Esophagus squamous epithelium (tissue), 5 donors: ENCODE results near the gene PPFIBP1. TPM values are rescaled to one million over a fixed set of nuclear protein-coding genes. Genes with fewer than 3 reads are reported as not detected.
A peak's percentile ranks its signal among the peaks of the same experiment; 100 is the strongest.
"Not testable (repeated sequence)": the region's sequence is repeated elsewhere in the genome, so short reads cannot be mapped to it uniquely, and the experiment has no call there.

Experiments used
- DNase-seq: peaks from one replicate; lab custom pipeline; 2025; lab: John Stamatoyannopoulos, UW
- H3K27ac ChIP-seq, 4 donors: fragments of 200-600 bp; sonication (generic); one replicate each; pipeline ENCODE4 v1.5.1; 2016 to 2019; ENCODE audit warnings: mild to moderate bottlenecking in 1 of 4
- H3K27me3 ChIP-seq, 4 donors: fragments of 200-600 bp; sonication (generic); 1 replicate in 3 of 4; 2 replicates in 1 of 4; pipeline versions ENCODE4 v1.5.1 to v1.6.0; 2017 to 2021; ENCODE audit warnings: antibody characterized with exemption in 1 of 4
- H3K36me3 ChIP-seq, 3 donors: fragments of 200-600 bp; sonication (generic); one replicate each; pipeline ENCODE4 v1.5.1; 2016 to 2019
- H3K4me1 ChIP-seq, 3 donors: fragments of 200-600 bp; sonication (generic); one replicate each; pipeline ENCODE4 v1.5.1; 2017 to 2019
- H3K4me3 ChIP-seq, 4 donors: fragments of 200-600 bp; sonication (generic); 1 replicate in 3 of 4; 2 replicates in 1 of 4; pipeline ENCODE4 v1.5.1; 2016 to 2019; ENCODE audit warnings: mild to moderate bottlenecking in 2 of 4, moderate library complexity in 1 of 4
- H3K9me3 ChIP-seq, 3 donors: fragments of 200-600 bp; sonication (generic); one replicate each; pipeline ENCODE4 v1.5.1; 2016 to 2019
- CTCF ChIP-seq, 6 experiments: fragments of 450-650 bp in 4 of 6; fragments of 200-600 bp in 2 of 6; sonication (generic) in 2 of 6; IDR thresholded peaks; one replicate each; pipeline ENCODE4 v1.5.1; 2016 to 2019; ENCODE audit warnings: antibody characterized with exemption in 6 of 6, mild to moderate bottlenecking in 4 of 6, moderate library complexity in 4 of 6
- POLR2A ChIP-seq, 4 donors: fragments of 450-650 bp; IDR thresholded peaks; one replicate each; pipeline ENCODE4 v1.6.1; 2017; ENCODE audit warnings: antibody characterized with exemption in 4 of 4, mild to moderate bottlenecking in 4 of 4, moderate library complexity in 3 of 4
- WGBS, 2 donors: methylation state at CpG; one replicate each; pipeline ENCODE4 v1.1.5; 2018; 5-methylcytosine and 5-hydroxymethylcytosine counted together
- intact Hi-C: fragments of 100-400 bp; cut with DNase I; formaldehyde crosslinking; loops from one replicate; pipeline ENCODE4 v1.15.0; 2022
- total RNA-seq, 4 donors: library from RNA; depleted of rRNA; stranded (reverse); fragments of >200 nt; gene quantifications; one replicate each; pipeline ENCODE4 v1.1.0, GENCODE V29; 2016
- donor health status: DM: yes; HTN: yes; CAD: no.

Gene PPFIBP1
- total RNA-seq, 4 donors from 2014 or later: 41.9 to 62.6 (median 46.7) TPM

- H3K27me3 ChIP-seq: no peaks in the 10 kb centered on the region
- DNase-seq: no peak
- intact Hi-C loops: loop anchor here (10.0 kb wide), 1 partner anchor 131 kb away; no protein-coding TSS in a partner anchor
- peaks cover 0 to 48% (median 0%) of the 10 kb centered on the region in 3 donors for H3K36me3 ChIP-seq
- 12 to 54% methylated on average over 2 of the region's 2 CpGs for WGBS, 2 donors
- H3K4me1 ChIP-seq: peaks cover 0 to 25% (median 4%) of the 10 kb centered on the region in 3 donors
- no peak overlapping the region for H3K27ac ChIP-seq
- H3K9me3 ChIP-seq: no peaks in the 10 kb centered on the region
- no peak for TF ChIP-seq CTCF (IDR thresholded peaks at IDR 0.05)
- TF ChIP-seq POLR2A (IDR thresholded peaks at IDR 0.05): no peak
- no peak overlapping the region for H3K4me3 ChIP-seq
Measured at GRCh38 chr12:27646149-27646548, 122.1 kb downstream of the PPFIBP1 start.

GRCh38 chr12:27650011-27650410 lies 126.0 kb downstream of the PPFIBP1 start:
- TF ChIP-seq CTCF (IDR thresholded peaks at IDR 0.05): no peak
- TF ChIP-seq POLR2A (IDR thresholded peaks at IDR 0.05): no peak
- Histone ChIP-seq H3K36me3 (peaks cover 0 to 61% (median 0%) of the 10 kb centered on the region in 3 donors), H3K27me3 (no peaks in the 10 kb centered on the region), H3K4me3 (no peak overlapping the region), H3K4me1 (peaks cover 0 to 14% (median 4%) of the 10 kb centered on the region in 3 donors), H3K27ac (no peak overlapping the region), H3K9me3 (no peaks in the 10 kb centered on the region)
- intact Hi-C loops: no loop called here
- WGBS, 2 donors: 80 to 91% methylated on average over 1 of the region's 1 CpG
- no peak for DNase-seq

- Histone ChIP-seq H3K4me3 (no peak overlapping the region), H3K4me1 (peaks cover 0 to 2% (median 0%) of the 10 kb centered on the region in 3 donors), H3K9me3 (no peaks in the 10 kb centered on the region), H3K27me3 (no peaks in the 10 kb centered on the region), H3K36me3 (peaks cover 0 to 68% (median 0%) of the 10 kb centered on the region in 3 donors), H3K27ac (no peak overlapping the region)
- intact Hi-C loops: no loop called here
- DNase-seq: no peak
- no peak for TF ChIP-seq POLR2A (IDR thresholded peaks at IDR 0.05)
- no peak for TF ChIP-seq CTCF (IDR thresholded peaks at IDR 0.05)
- 45 to 85% methylated on average over 1 of the region's 1 CpG for WGBS, 2 donors
Measured at GRCh38 chr12:27651201-27651600, 127.2 kb downstream of the PPFIBP1 start.

GRCh38 chr12:27652174-27652763 lies 128.3 kb downstream of the PPFIBP1 start:
- H3K4me1 ChIP-seq: no peaks in the 10 kb centered on the region
- no peak overlapping the region for H3K4me3 ChIP-seq
- H3K36me3 ChIP-seq: peaks cover 0 to 69% (median 0%) of the 10 kb centered on the region in 3 donors
- H3K27ac ChIP-seq: no peak overlapping the region
- no peak for TF ChIP-seq POLR2A (IDR thresholded peaks at IDR 0.05)
- TF ChIP-seq CTCF (IDR thresholded peaks at IDR 0.05): peak; percentile 68 to 87 (median 81)
- H3K9me3 ChIP-seq: no peaks in the 10 kb centered on the region
- DNase-seq: no peak
- intact Hi-C loops: no loop called here
- no peaks in the 10 kb centered on the region for H3K27me3 ChIP-seq
- WGBS, 2 donors: 21 to 73% methylated on average over 1 of the region's 1 CpG

- H3K27ac ChIP-seq: no peak overlapping the region
- peaks cover 0 to 69% (median 0%) of the 10 kb centered on the region in 3 donors for H3K36me3 ChIP-seq
- no peak for DNase-seq
- H3K4me3 ChIP-seq: no peak overlapping the region
- no peaks in the 10 kb centered on the region for H3K9me3 ChIP-seq
- intact Hi-C loops: no loop called here
- TF ChIP-seq POLR2A (IDR thresholded peaks at IDR 0.05) (no peak), CTCF (IDR thresholded peaks at IDR 0.05) (no peak)
- H3K27me3 ChIP-seq: no peaks in the 10 kb centered on the region
- H3K4me1 ChIP-seq: no peaks in the 10 kb centered on the region
Measured at GRCh38 chr12:27653661-27654060, 129.7 kb downstream of the PPFIBP1 start.

- H3K27ac ChIP-seq, H3K4me1 ChIP-seq, H3K4me3 ChIP-seq, H3K9me3 ChIP-seq, H3K27me3 ChIP-seq, DNase-seq, intact Hi-C loops: not testable (repeated sequence)
- WGBS, 2 donors: 78 to 80% methylated on average over 3 of the region's 3 CpGs
- peaks cover 0 to 69% (median 0%) of the 10 kb centered on the region in 3 donors for H3K36me3 ChIP-seq
Measured at GRCh38 chr12:27655476-27655875, 131.5 kb downstream of the PPFIBP1 start.
